HepG2 (cell line): ENCODE results near the gene AUH. TPM values are rescaled to one million over a fixed set of nuclear protein-coding genes. Genes with fewer than 3 reads are reported as not detected.
A peak's percentile ranks its signal among the peaks of the same experiment; 100 is the strongest.

Source experiments
- ATAC-seq: fragments of 200-7000 bp; cut with Tn5 transposase; 3 replicates; pipeline ENCODE4 v1.9.1; 2020; ENCODE audit warnings: mild to moderate bottlenecking, moderate library complexity
- BruUV-seq: library from RNA; stranded (reverse); fragments of 400-500 nt; replicated peaks from 2 replicates; lab custom pipeline; 2021; lab: Mats Ljungman, UMichigan
- CTCF ChIA-PET: fragments of 300-600 bp; formaldehyde crosslinking; extraction: SDS; loops from one replicate; lab custom pipeline; 2021; ENCODE audit warnings: low total read pairs, inconsistent platforms, low intra/inter-chr PET ratio; lab: Yijun Ruan, JAX
- POLR2A ChIA-PET: fragments of 350-600 bp; sonication (Branson Sonifier 250); formaldehyde crosslinking; loops from one replicate; lab custom pipeline; 2020; ENCODE audit warnings: antibody characterized with exemption, inconsistent platforms; lab: Yijun Ruan, JAX
- DNase-seq: peaks from one replicate; pipeline ENCODE4 v3.0.0-alpha.2; 2015; ENCODE audit warnings: low spot score
- FAIRE-seq: peaks from 3 replicates; lab custom pipeline; 2011; peaks lifted over from hg19 to GRCh38; lab: Jason Lieb, UNC
- H2AFZ ChIP-seq: one replicate; pipeline ENCODE4 v1.6.1; 2011; ENCODE audit warnings: low read length, inconsistent platforms
- H3K27ac ChIP-seq: fragments of 300-600 bp; 3 replicates; pipeline ENCODE4 v1.8.0; 2011; ENCODE audit warnings: mixed run types, mild to moderate bottlenecking, mixed read lengths, low read length, inconsistent platforms; ENCODE audit not compliant: insufficient read depth; ENCODE audit errors: extremely low read length
- H3K27me3 ChIP-seq, 2 experiments: fragments of 200-600 bp in 1 of 2; 2 replicates in 1 of 2; 3 replicates in 1 of 2; pipeline versions ENCODE4 v1.6.0 to v1.8.0; 2011; ENCODE audit warnings: low read length in 2 of 2, mild to moderate bottlenecking in 2 of 2, moderate library complexity in 2 of 2, inconsistent platforms in 1 of 2; ENCODE audit not compliant: insufficient read depth in 2 of 2, control insufficient read depth in 1 of 2
- H3K36me3 ChIP-seq, 2 experiments: fragments of 200-600 bp in 1 of 2; replicated peaks in 1 of 2; 2 replicates in 1 of 2; 3 replicates in 1 of 2; pipeline versions ENCODE4 v1.5.1 to v1.8.0; 2011; ENCODE audit warnings: low read length in 2 of 2, inconsistent platforms in 1 of 2; ENCODE audit not compliant: insufficient read depth in 2 of 2, control insufficient read depth in 1 of 2
- H3K4me1 ChIP-seq: 2 replicates; pipeline ENCODE4 v1.5.1; 2012; ENCODE audit warnings: low read length, inconsistent platforms; ENCODE audit not compliant: insufficient read depth
- H3K4me2 ChIP-seq: 2 replicates; pipeline ENCODE4 v1.6.0; 2011; ENCODE audit warnings: low read depth, low read length, inconsistent platforms
- H3K4me3 ChIP-seq, 3 experiments: fragments of 200-600 bp in 1 of 3; sonication (generic), shearing (Covaris generic) in 1 of 3; replicated peaks in 1 of 3; 2 replicates each; pipeline ENCODE4 v1.5.1; 2011 to 2016; ENCODE audit warnings: low read length in 3 of 3, inconsistent platforms in 2 of 3, low read depth in 2 of 3, mild to moderate bottlenecking in 2 of 3, control low read depth in 1 of 3, mixed read lengths in 1 of 3; ENCODE audit not compliant: insufficient read depth in 1 of 3
- H3K79me2 ChIP-seq: one replicate; pipeline ENCODE4 v1.6.1; 2011; ENCODE audit warnings: low read length, inconsistent platforms; ENCODE audit not compliant: insufficient read depth
- H3K9ac ChIP-seq: 2 replicates; pipeline ENCODE4 v1.6.0; 2011; ENCODE audit warnings: mild to moderate bottlenecking, low read depth, low read length, inconsistent platforms; ENCODE audit not compliant: insufficient read depth
- H3K9me3 ChIP-seq: 2 replicates; pipeline ENCODE4 v1.5.1; 2012; ENCODE audit warnings: mild to moderate bottlenecking, low read length
- H4K20me1 ChIP-seq: 2 replicates; pipeline ENCODE4 v1.6.0; 2011; ENCODE audit warnings: inconsistent platforms, mild to moderate bottlenecking, low read length, moderate library complexity; ENCODE audit not compliant: insufficient read depth
- ASH2L ChIP-seq: fragments of 300-600, 200-600 bp; sonication (generic); IDR thresholded peaks from 2 replicates; pipeline ENCODE4 v1.7.0; 2017; ENCODE audit warnings: low read depth, mild to moderate bottlenecking, moderate library complexity, mixed read lengths, low read length; ENCODE audit not compliant: insufficient read length
- DNMT1 ChIP-seq: sonication (generic); formaldehyde crosslinking; IDR thresholded peaks from 2 replicates; pipeline ENCODE4 v1.5.1; 2020; ENCODE audit warnings: mild to moderate bottlenecking, missing genetic modification reagents
- KDM5B ChIP-seq: sonication (generic); formaldehyde crosslinking; IDR thresholded peaks from 2 replicates; pipeline ENCODE4 v1.4.0; 2020; ENCODE audit warnings: missing genetic modification reagents, mild to moderate bottlenecking, borderline replicate concordance
- MLLT10 ChIP-seq: sonication (generic); formaldehyde crosslinking; IDR thresholded peaks from 2 replicates; pipeline ENCODE4 v1.4.0; 2020; ENCODE audit warnings: missing genetic modification reagents
- NFKBIZ ChIP-seq: IDR thresholded peaks from 2 replicates; pipeline ENCODE4 v1.6.1; 2018; ENCODE audit warnings: missing genetic modification reagents, missing compliant biosample characterization
- PHF21A ChIP-seq: sonication (generic); formaldehyde crosslinking; IDR thresholded peaks from 2 replicates; pipeline ENCODE4 v1.5.0; 2020; ENCODE audit warnings: mild to moderate bottlenecking, missing genetic modification reagents
- POLR2A ChIP-seq, 2 experiments: IDR thresholded peaks; 2 replicates each; pipeline ENCODE4 v1.6.1; 2011; ENCODE audit warnings: low read depth in 2 of 2, low read length in 2 of 2, mild to moderate bottlenecking in 1 of 2, moderate library complexity in 1 of 2; ENCODE audit not compliant: insufficient read depth in 1 of 2
- SRF ChIP-seq: IDR thresholded peaks from 2 replicates; pipeline ENCODE4 v1.6.1; 2011; ENCODE audit warnings: mild to moderate bottlenecking, low read depth, low read length, moderate library complexity
- ZFAT ChIP-seq: sonication (generic); formaldehyde crosslinking; conservative IDR thresholded peaks from 2 replicates; pipeline ENCODE4 v1.8.1; 2023; ENCODE audit warnings: missing genetic modification reagents, inconsistent platforms
- WGBS: methylation state at CpG from one replicate; pipeline ENCODE4 v1.1.6; 2017; ENCODE audit warnings: low lambda C conversion rate; 5-methylcytosine and 5-hydroxymethylcytosine counted together
- in situ Hi-C: cut with HindIII; loops from 2 replicates; pipeline ENCODE4 v1.10.0; 2017; ENCODE audit warnings: low pct_unique_long_range_greater_than_20kb; ENCODE audit not compliant: extremely low pct_ligation_motif_present
- intact Hi-C: fragments of 100-400 bp; cut with micrococcal nuclease; formaldehyde crosslinking; loops from one replicate; pipeline ENCODE4 v1.10.0; 2022; ENCODE audit not compliant: unreplicated experiment
- polyA plus RNA-seq, 8 experiments: library from polyadenylated mRNA; depleted of rRNA in 3 of 8; stranded (reverse) in 7 of 8; unstranded in 1 of 8; fragments of >200 nt; fragmentation: Illumina TruSeq in 4 of 8; extraction: Trizol in 4 of 8; gene quantifications; 2 replicates each; pipeline versions ENCODE4 v1.2.1 to v1.2.3, GENCODE V29; 2011 to 2016; ENCODE audit warnings: low read depth in 4 of 8, missing spikeins in 1 of 8, mixed read lengths in 1 of 8; ENCODE audit not compliant: insufficient read depth in 1 of 8
- total RNA-seq, 5 experiments: library from RNA; depleted of rRNA; stranded (reverse); fragments of >200 nt; fragmentation: Illumina TruSeq; extraction: Trizol; gene quantifications; 2 replicates each; pipeline ENCODE4 v1.2.3, GENCODE V29; 2016; ENCODE audit warnings: low read depth in 1 of 5
- TF ChIP-seq, protein P1 (sequence below): sonication (generic); formaldehyde crosslinking; IDR thresholded peaks from 2 replicates; pipeline ENCODE4 v1.4.0; 2020; ENCODE audit warnings: mild to moderate bottlenecking, missing genetic modification reagents, borderline replicate concordance
- TF ChIP-seq, protein P2 (sequence below): sonication (generic); formaldehyde crosslinking; IDR thresholded peaks from 2 replicates; pipeline ENCODE4 v1.8.0; 2022; ENCODE audit warnings: missing genetic modification reagents, mild to moderate bottlenecking, borderline replicate concordance
- TF ChIP-seq, protein P3 (sequence below): IDR thresholded peaks from 2 replicates; pipeline ENCODE4 v1.6.1; 2018; ENCODE audit warnings: missing genetic modification reagents
- TF ChIP-seq, protein P4 (sequence below): sonication (generic); formaldehyde crosslinking; IDR thresholded peaks from 2 replicates; pipeline ENCODE4 v1.5.0; 2020; ENCODE audit warnings: mild to moderate bottlenecking, missing genetic modification reagents

Gene AUH
- total and polyA plus RNA-seq, 2 of the 13 experiments (the other 11 are each of a cell fraction or from before 2014, with no cell fraction given), result 25.8 to 31.9 TPM

DNA sequence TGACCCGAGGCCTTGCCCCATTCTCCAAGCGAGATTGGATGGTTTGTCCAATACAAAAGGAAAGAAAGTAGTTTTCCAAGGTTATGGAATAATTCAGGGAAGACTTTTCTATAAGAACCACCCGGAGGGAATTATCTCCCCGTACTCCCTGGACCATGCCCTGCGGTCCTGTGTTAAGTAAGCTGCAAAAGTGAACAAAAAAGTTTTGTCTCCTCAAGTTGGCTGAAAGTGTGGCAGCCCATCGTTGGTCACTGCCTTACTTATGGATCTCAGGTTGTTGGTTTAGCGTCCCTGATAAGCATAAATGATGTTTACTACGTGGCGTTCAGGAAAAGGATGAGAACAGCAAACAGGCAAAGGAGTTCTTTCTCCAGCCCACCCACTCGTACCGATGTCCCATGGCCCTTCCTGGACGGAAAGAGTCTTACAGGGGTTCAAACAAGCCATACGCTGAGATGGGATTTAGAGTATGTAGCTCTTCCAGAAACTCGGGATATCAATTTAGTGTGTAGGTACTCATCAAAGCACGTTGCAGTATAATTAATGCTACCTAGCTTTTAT is 413 bp upstream of the AUH start:
- peak overlapping the region; percentile 46 for H3K9ac ChIP-seq
- peak overlapping the region; percentile 89 for H2AFZ ChIP-seq
- peak overlapping the region; percentile 90 for H3K4me2 ChIP-seq
- H3K36me3 ChIP-seq, result peaks cover 1 to 5% of the 10 kb centered on the region in 2 experiments; a peak in 4 of 5 replicates
- FAIRE-seq (no peak), ATAC-seq (peak; percentile 32), DNase-seq (no peak)
- H3K27me3 ChIP-seq, result no peaks in the 10 kb centered on the region; a peak in 1 of 5 replicates
- WGBS, result 33% methylated on average over 15 of the region's 15 CpGs
- H3K27ac ChIP-seq, result peak overlapping the region; percentile 48
- BruUV-seq, result TSS peak; percentile 83
- in situ Hi-C loops, result loop anchor here (5.0 kb wide), 1 partner anchor 60 kb away; the partner anchor contains the start of gene NFIL3
- peaks cover 15% of the 10 kb centered on the region; the same call in 1 of the 2 replicates for H4K20me1 ChIP-seq
- peak overlapping the region; percentile 95 to 99 (median 98); a peak in 5 of 6 replicates for H3K4me3 ChIP-seq
- ChIA-PET POLR2A (interaction anchor here (0.6 to 2.3 kb wide), 5 partner anchors 10 to 324 kb away, joined by 3 to 11 read pairs (median 4); no protein-coding TSS in a partner anchor), CTCF (no interaction called here)
- no peaks in the 10 kb centered on the region for H3K9me3 ChIP-seq
- H3K4me1 ChIP-seq, result peaks cover 38% of the 10 kb centered on the region
- intact Hi-C loops, result loop anchor here (1.0 to 10.0 kb wide), 3 partner anchors 59 to 277 kb away; no protein-coding TSS in a partner anchor
- peaks cover 45% of the 10 kb centered on the region for H3K79me2 ChIP-seq
- TF ChIP-seq, protein P1, sequence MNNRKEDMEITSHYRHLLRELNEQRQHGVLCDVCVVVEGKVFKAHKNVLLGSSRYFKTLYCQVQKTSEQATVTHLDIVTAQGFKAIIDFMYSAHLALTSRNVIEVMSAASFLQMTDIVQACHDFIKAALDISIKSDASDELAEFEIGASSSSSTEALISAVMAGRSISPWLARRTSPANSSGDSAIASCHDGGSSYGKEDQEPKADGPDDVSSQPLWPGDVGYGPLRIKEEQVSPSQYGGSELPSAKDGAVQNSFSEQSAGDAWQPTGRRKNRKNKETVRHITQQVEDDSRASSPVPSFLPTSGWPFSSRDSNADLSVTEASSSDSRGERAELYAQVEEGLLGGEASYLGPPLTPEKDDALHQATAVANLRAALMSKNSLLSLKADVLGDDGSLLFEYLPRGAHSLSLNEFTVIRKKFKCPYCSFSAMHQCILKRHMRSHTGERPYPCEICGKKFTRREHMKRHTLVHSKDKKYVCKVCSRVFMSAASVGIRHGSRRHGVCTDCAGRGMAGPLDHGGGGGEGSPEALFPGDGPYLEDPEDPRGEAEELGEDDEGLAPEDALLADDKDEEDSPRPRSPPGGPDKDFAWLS (CRISPR knock-in tag), result no peak
- TF ChIP-seq PHF21A (CRISPR knock-in tag), result 0 out of 2 replicates have a peak, but pooled peaks have one; percentile 19
- TF ChIP-seq, protein P2, sequence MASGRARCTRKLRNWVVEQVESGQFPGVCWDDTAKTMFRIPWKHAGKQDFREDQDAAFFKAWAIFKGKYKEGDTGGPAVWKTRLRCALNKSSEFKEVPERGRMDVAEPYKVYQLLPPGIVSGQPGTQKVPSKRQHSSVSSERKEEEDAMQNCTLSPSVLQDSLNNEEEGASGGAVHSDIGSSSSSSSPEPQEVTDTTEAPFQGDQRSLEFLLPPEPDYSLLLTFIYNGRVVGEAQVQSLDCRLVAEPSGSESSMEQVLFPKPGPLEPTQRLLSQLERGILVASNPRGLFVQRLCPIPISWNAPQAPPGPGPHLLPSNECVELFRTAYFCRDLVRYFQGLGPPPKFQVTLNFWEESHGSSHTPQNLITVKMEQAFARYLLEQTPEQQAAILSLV (CRISPR knock-in tag), result no peak
- peak in 1 of 2 experiments; percentile 4; a peak in 1 of 4 replicates for TF ChIP-seq POLR2A (IDR thresholded peaks at IDR 0.05; ENCODE audit: insufficient read depth in 1 of 2, low read depth in 2 of 2, low read length in 2 of 2)
- TF ChIP-seq, protein P3, sequence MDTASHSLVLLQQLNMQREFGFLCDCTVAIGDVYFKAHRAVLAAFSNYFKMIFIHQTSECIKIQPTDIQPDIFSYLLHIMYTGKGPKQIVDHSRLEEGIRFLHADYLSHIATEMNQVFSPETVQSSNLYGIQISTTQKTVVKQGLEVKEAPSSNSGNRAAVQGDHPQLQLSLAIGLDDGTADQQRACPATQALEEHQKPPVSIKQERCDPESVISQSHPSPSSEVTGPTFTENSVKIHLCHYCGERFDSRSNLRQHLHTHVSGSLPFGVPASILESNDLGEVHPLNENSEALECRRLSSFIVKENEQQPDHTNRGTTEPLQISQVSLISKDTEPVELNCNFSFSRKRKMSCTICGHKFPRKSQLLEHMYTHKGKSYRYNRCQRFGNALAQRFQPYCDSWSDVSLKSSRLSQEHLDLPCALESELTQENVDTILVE (CRISPR knock-in tag), result peak; percentile 28; the same call in 1 of the 2 replicates
- TF ChIP-seq ZFAT (CRISPR knock-in tag), result no peak
- no peak for TF ChIP-seq KDM5B (CRISPR knock-in tag)
- no peak for TF ChIP-seq NFKBIZ (CRISPR knock-in tag)
- TF ChIP-seq SRF, result no peak
- TF ChIP-seq, protein P4, sequence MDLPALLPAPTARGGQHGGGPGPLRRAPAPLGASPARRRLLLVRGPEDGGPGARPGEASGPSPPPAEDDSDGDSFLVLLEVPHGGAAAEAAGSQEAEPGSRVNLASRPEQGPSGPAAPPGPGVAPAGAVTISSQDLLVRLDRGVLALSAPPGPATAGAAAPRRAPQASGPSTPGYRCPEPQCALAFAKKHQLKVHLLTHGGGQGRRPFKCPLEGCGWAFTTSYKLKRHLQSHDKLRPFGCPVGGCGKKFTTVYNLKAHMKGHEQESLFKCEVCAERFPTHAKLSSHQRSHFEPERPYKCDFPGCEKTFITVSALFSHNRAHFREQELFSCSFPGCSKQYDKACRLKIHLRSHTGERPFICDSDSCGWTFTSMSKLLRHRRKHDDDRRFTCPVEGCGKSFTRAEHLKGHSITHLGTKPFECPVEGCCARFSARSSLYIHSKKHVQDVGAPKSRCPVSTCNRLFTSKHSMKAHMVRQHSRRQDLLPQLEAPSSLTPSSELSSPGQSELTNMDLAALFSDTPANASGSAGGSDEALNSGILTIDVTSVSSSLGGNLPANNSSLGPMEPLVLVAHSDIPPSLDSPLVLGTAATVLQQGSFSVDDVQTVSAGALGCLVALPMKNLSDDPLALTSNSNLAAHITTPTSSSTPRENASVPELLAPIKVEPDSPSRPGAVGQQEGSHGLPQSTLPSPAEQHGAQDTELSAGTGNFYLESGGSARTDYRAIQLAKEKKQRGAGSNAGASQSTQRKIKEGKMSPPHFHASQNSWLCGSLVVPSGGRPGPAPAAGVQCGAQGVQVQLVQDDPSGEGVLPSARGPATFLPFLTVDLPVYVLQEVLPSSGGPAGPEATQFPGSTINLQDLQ, result 0 out of 2 replicates have a peak, but pooled peaks have one; percentile 14
- TF ChIP-seq ASH2L, result peak; percentile 75
- no peak for TF ChIP-seq DNMT1
- no peak for TF ChIP-seq MLLT10
